Melanocyte of skin (primary cell): Measurements from ENCODE around the gene BCS1L. TPM values are rescaled to one million over a fixed set of nuclear protein-coding genes. Genes with fewer than 3 reads are reported as not detected.

Source experiments
- total RNA-seq, 2 donors: library from RNA; depleted of rRNA; stranded (reverse); fragments of >200 nt; gene quantifications; 2 replicates each; pipeline ENCODE4 v1.2.3, GENCODE V29; 2012

BCS1L gene
- 10 to 100 TPM; 27.5 to 35.0 TPM for total RNA-seq

GRCh38 chr2:218659258-218659987 is at the start of gene BCS1L, which contains the start of gene ZNF142:
Gene BCS1L (plus strand): TSS chr2:218659683. CDS start chr2:218660988, 1,305 bp downstream.
Gene ZNF142 (minus strand): TSS chr2:218659623. CDS start chr2:218656429, 3,194 bp downstream.

GRCh38 chr2:218671654-218672566 is 12.4 kb downstream of the BCS1L start, which contains the start of the genes RNF25 and STK36:
Gene RNF25 (minus strand): TSS chr2:218672002. CDS start chr2:218671970, 32 bp downstream.
Gene STK36 (plus strand): TSS chr2:218672086. CDS start chr2:218672830, 744 bp downstream.

GRCh38 chr2:218710687-218711549 is 51.4 kb downstream of the BCS1L start, which contains the start of gene TTLL4:
Gene TTLL4 (plus strand): TSS chr2:218710835. CDS start chr2:218737677, 26,842 bp downstream.

Other genes with a start within 250 kb of the BCS1L start
- gene VIL1, start 240.6 kb upstream of the BCS1L start, total RNA-seq = not detected
- gene USP37, start 91.3 kb upstream of the BCS1L start, total RNA-seq = 10 to 100 TPM; 12.0 to 16.3 TPM
- 100 to 1,000 TPM in 1 of 2 donors, 10 to 100 TPM in 1; 88.1 to 126 TPM for gene CNOT9, start 90.8 kb upstream of the BCS1L start, total RNA-seq
- gene PLCD4, start 51.8 kb upstream of the BCS1L start, total RNA-seq = 1 to 10 TPM; 9.0 to 9.6 TPM
- 10 to 100 TPM; 13.0 to 15.5 TPM for gene ZNF142, start 60 bp upstream of the BCS1L start, total RNA-seq
- gene RNF25, start 12.3 kb downstream of the BCS1L start, total RNA-seq = 10 to 100 TPM; 42.7 to 56.6 TPM
- 10 to 100 TPM; 19.0 to 32.3 TPM for gene STK36, start 12.4 kb downstream of the BCS1L start, total RNA-seq
- gene TTLL4, start 51.2 kb downstream of the BCS1L start, total RNA-seq = 10 to 100 TPM; 33.7 to 38.6 TPM
- 100 to 1,000 TPM; 184 to 304 TPM for gene CYP27A1, start 122.5 kb downstream of the BCS1L start, total RNA-seq
- gene PRKAG3, start 172.1 kb downstream of the BCS1L start, total RNA-seq = not detected
- 1 to 10 TPM in 1 of 2 donors, under 1 TPM in 1; 0.34 to 1.7 TPM for gene WNT6, start 200.1 kb downstream of the BCS1L start, total RNA-seq
- gene WNT10A, start 221.2 kb downstream of the BCS1L start, total RNA-seq = under 1 TPM in 1 of 2 donors, not detected in 1; 0.34 TPM